Inflammatory macrophage (primary cell): Measurements from ENCODE around the gene LCNL1.
A peak's percentile ranks its signal among the peaks of the same experiment; 100 is the strongest.
"Not testable (repeated sequence)": the region's sequence is repeated elsewhere in the genome, so short reads cannot be mapped to it uniquely, and the experiment has no call there.

ENCODE experiments used
- DNase-seq, 2 donors: peaks; one replicate each; pipeline ENCODE4 v3.0.0-alpha.2; 2020 to 2022

LCNL1 gene

GRCh38 chr9:137028263-137029057 lies 45.7 kb downstream of the LCNL1 start:
- DNase-seq, result peak; percentile 41 to 78

GRCh38 chr9:137029058-137029936 lies 46.5 kb downstream of the LCNL1 start:
- peak; percentile 77 to 80 for DNase-seq

GRCh38 chr9:137030006-137030405 lies 47.2 kb downstream of the LCNL1 start:
- peak in 1 of 2 donors; percentile 34 for DNase-seq

- peak; percentile 60 to 76 for DNase-seq
Observed at GRCh38 chr9:137030538-137031527, 48.0 kb downstream of the LCNL1 start.

- DNase-seq, result peak; percentile 23 to 48
Observed at GRCh38 chr9:137031904-137032640, 49.3 kb downstream of the LCNL1 start, which contains the start of gene FUT7. TSS of gene FUT7 (minus strand) at chr9:137032088. CDS start at chr9:137031991, 97 bp downstream.

GRCh38 chr9:137032858-137033257 lies 50.1 kb downstream of the LCNL1 start:
- peak; percentile 90 to 92 for DNase-seq

GRCh38 chr9:137033481-137033880 lies 50.7 kb downstream of the LCNL1 start:
- not testable (repeated sequence) for DNase-seq

- peak; percentile 22 to 41 for DNase-seq
Observed at GRCh38 chr9:137034039-137034708, 51.4 kb downstream of the LCNL1 start.

GRCh38 chr9:137034709-137035506 lies 52.1 kb downstream of the LCNL1 start:
- DNase-seq, result peak; percentile 79 to 87
